HFF-Myc (cell line): Measurements from ENCODE around the gene PRELID3B.

ENCODE experiments used
- DNase-seq: peaks from one replicate; pipeline ENCODE4 v3.0.0-alpha.2; 2011; ENCODE audit warnings: low read depth; ENCODE audit errors: extremely low read depth
- H3K4me3 ChIP-seq: replicated peaks from 2 replicates; pipeline ENCODE4 v1.5.1; 2011; ENCODE audit warnings: low read depth, mild to moderate bottlenecking, control low read depth, low read length
- CTCF ChIP-seq: IDR thresholded peaks from 2 replicates; pipeline ENCODE4 v1.5.1; 2012; ENCODE audit warnings: mild to moderate bottlenecking, low read depth, low read length, control low read depth; ENCODE audit errors: missing control alignments

Gene PRELID3B

DNA sequence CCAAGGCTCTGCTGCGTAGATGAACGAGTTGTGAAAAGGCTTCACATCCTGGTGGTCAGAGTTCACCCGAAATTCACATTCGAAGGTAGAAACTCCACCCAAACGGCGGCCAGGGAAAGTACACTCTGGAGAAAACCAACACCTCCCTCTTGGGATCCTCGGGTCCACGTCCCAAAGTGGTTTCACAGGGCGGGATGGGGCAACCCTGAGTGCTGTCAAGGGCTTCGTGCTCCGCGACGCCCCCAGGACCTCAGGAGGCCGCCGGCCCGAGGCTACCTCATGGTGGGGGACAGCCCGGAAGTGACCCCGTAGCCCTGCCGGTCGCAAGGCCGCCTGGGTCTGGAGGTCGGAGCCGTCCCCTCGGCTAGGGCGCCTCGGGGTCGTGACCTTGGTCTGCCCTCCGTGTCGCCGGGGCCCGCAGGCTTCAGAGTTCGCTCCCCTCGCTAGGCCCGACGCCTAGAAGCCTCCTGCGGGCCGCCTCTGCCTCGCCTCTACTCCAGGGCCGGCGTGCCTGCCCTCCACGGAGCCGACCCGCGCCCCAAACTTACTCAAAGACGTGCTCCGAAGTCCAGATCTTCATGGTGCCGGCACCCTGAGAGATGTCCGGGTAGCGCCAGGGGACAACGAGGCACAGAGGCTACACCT is at the start of gene PRELID3B:
Gene PRELID3B, minus strand, starts transcription at position 636 of the 645 bp plus-strand sequence. Its CDS starts 56 bp downstream, at position 580.
- DNase-seq, result no peak
- H3K4me3 ChIP-seq, result peak within 1 kb of the TSS; percentile 85
- no peak for TF ChIP-seq CTCF

DNA sequence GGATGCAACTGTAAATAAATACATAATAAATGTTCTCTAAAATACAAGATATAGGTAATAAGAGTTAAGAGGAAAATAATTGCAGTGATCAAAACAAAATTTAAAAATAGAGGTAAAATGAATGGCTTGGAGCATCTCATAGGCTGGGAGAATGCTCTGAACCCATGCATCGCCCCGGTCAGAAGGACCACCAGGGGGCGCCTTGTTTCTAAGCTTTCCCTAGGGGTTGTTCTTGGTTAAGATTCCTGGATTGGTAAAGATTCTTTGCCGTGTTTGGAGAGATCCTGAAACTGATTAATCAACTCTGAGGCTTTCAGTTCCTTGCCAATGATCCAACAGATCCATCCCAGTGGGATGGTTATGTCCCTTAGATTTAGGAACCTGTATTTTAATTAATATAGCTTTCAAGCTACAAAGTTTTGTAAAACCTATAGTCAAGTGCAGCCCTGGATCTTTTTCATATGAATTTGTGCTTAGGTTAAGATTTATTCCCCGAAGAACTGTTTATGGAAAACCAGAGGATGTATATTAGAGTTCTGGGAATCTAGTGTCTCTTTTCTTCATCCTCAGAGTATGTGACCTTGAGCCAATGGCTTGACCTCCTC is 45.3 kb upstream of the PRELID3B start:
- TF ChIP-seq CTCF, result peak; percentile 94
- DNase-seq, result peak; percentile 24
- H3K4me3 ChIP-seq, result no peak overlapping the region

GRCh38 chr20:59086923-59087322 is 44.3 kb upstream of the PRELID3B start:
- no peak for TF ChIP-seq CTCF

GRCh38 chr20:59084041-59084850 is 41.7 kb upstream of the PRELID3B start:
- DNase-seq, result no peak
- no peak overlapping the region for H3K4me3 ChIP-seq
- TF ChIP-seq CTCF, result no peak

More at GRCh38 chr20:59086923-59087322, 44.3 kb upstream of the PRELID3B start:
- no peak for DNase-seq
- no peak overlapping the region for H3K4me3 ChIP-seq

DNA sequence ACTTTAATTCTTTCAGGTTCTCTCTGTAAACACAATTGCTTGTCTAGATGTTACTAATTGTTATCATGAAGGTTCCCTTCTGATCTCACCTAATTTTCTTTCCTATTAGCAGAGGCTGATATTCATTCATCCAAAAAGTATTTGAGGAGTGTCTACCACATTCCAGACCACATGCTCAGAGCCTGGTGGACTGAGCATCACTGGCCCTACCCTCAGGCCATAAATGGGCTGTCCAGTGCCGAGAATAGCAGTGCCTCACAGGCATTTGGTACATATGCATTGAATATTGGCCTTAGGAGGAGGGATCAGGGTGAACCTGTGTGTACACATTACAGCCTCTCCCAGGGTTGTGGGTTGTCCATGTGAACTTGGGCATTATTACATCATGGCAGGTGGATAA is 40.4 kb upstream of the PRELID3B start:
- no peak overlapping the region for H3K4me3 ChIP-seq
- DNase-seq, result peak; percentile 2
- TF ChIP-seq CTCF, result no peak

GRCh38 chr20:59082077-59082740 is 39.6 kb upstream of the PRELID3B start:
- peak; percentile 22 for TF ChIP-seq CTCF
- H3K4me3 ChIP-seq, result no peak overlapping the region
- DNase-seq, result peak; percentile 6
